Purkinje cell (primary cell): Measurements from ENCODE around the gene MAP3K5. TPM values are rescaled to one million over a fixed set of nuclear protein-coding genes. Genes with fewer than 3 reads are reported as not detected.

Source experiments
- polyA plus RNA-seq: library from polyadenylated mRNA; unstranded; fragments of >200 nt; fragmentation: Nextera tagmentation; gene quantifications from 2 replicates; pipeline ENCODE4 v1.2.1, GENCODE V29; 2014

The MAP3K5 gene, protein sequence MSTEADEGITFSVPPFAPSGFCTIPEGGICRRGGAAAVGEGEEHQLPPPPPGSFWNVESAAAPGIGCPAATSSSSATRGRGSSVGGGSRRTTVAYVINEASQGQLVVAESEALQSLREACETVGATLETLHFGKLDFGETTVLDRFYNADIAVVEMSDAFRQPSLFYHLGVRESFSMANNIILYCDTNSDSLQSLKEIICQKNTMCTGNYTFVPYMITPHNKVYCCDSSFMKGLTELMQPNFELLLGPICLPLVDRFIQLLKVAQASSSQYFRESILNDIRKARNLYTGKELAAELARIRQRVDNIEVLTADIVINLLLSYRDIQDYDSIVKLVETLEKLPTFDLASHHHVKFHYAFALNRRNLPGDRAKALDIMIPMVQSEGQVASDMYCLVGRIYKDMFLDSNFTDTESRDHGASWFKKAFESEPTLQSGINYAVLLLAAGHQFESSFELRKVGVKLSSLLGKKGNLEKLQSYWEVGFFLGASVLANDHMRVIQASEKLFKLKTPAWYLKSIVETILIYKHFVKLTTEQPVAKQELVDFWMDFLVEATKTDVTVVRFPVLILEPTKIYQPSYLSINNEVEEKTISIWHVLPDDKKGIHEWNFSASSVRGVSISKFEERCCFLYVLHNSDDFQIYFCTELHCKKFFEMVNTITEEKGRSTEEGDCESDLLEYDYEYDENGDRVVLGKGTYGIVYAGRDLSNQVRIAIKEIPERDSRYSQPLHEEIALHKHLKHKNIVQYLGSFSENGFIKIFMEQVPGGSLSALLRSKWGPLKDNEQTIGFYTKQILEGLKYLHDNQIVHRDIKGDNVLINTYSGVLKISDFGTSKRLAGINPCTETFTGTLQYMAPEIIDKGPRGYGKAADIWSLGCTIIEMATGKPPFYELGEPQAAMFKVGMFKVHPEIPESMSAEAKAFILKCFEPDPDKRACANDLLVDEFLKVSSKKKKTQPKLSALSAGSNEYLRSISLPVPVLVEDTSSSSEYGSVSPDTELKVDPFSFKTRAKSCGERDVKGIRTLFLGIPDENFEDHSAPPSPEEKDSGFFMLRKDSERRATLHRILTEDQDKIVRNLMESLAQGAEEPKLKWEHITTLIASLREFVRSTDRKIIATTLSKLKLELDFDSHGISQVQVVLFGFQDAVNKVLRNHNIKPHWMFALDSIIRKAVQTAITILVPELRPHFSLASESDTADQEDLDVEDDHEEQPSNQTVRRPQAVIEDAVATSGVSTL (N-terminal part only)
- 7.7 and 9.0 TPM in 2 replicates for polyA plus RNA-seq

DNA sequence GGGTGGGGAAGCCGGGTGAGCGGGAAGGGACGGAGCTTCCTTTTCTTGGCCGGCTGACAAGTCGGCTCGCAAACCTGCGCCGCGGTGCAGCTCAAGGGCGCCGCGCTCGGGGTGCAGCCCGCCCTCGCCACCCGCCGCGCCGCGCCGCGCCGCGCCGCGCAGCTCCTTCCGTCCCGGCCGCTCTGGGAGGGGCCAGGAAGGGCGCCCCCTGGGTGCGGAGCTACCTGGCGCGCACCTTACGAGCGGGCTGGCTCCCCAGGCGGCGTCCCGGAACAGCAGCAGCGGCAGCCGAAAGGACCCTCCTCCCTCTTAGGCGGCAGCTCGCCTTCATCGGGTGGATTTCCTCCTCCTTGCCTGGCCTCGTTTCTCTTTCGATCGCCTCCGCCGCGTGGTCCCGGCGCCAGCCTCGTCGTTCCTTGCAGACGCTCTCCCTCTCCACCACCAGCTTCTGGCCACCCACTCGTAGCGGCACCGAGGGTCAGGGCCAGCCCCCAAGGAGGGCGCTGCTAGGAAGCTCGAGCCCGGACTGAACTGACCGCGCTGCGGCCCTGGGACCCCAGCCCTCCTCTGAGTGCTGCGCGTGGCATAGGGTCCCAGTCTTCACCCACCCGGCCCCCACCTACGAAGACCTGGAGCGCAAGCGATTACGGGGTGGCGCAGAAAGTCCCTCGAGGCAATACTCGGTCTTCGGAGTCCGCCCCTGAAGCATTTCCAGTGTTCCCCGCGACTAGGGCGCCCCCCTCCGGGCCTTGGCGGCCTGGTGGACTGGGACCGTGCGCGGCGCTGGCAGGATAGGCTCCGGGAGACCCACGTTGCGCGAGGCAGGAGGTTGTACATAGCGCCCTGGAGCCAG is at the start of gene MAP3K5:
MAP3K5 (minus strand) TSS at position 68 of the 853 bp plus-strand sequence. CDS start 320 bp downstream, outside the sequence.

DNA sequence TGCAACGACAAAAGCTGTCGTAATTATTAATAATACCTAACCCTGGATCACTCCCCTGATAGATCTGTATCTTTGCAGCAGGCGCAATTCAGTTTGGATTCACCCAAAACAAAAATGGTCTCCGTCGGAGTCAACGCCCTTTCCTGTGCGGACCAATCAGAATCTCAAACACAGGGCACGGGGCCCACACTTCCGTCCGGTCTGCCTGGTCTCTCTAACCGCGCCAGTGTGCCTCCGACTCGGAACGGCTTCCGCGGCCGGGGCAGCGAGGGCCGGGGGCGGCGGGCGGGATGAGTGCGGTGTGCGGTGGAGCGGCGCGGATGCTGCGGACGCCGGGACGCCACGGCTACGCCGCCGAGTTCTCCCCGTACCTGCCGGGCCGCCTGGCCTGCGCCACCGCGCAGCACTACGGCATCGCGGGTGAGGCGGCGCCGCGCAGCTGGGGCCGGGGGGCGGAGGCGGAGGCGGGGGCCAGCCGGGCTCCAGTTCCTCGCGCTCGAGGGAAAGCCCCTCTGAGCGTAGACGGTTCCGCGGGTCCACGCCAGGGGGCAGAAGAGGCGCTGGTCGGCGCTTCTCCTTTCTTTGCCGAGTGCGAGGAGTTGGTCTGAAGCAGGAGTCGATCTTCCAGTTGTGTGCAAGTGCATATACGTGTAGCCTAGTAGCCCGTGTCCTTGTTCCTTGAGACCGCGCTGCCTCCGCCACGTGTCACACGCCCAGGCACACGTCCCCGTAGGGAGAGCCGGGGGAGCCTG is 30.3 kb upstream of the MAP3K5 start, which contains the start of gene PEX7:
PEX7 (plus strand) TSS at position 217 of the 752 bp plus-strand sequence; CDS start at position 291, 74 bp downstream.

DNA sequence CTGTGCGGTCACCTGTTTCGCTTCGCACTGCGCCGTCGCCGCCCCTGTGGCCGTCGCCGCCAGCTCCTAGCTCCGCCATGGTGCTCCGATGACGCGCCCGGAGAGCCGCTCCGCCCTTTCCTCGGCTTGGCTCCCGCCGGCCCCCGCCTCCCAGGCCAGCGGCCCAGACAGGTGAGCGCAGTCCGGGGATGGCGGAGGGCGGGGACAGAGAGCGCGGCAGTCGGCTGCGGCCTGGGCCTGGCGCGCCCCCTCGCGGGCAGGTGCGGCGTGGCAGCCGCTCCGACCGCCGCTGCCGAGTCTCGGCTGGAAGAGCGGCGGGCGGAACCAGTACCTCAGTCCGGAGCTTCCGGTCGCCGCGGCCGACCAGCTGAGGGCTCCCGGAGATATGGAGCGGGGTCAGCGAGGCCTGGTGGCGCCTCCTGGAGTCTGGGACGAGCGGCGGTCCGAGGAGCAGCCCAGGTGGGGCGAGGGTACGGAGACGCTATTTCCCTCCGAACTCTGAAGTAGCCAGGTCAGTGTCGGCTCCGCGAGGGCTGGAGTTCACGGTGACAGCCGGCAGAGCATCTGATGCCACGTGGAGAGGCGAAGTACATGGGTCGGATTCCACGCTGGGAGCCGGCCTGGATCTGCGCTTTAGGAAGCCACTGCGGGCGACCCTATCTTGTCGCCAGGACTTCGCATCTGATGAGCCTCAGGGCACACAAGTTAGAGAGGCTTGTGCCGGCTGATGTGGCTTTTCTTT is 241.8 kb downstream of the MAP3K5 start, which contains the start of gene MAP7:
MAP7 (minus strand) TSS at position 93 of the 742 bp plus-strand sequence; CDS start at position 79, 14 bp downstream.

Other genes with a start within 250 kb of the MAP3K5 start
- gene MAP7, start 242.1 kb downstream of the MAP3K5 start, polyA plus RNA-seq = 5.3 and 6.3 TPM in 2 replicates
- 28.9 and 33.9 TPM in 2 replicates for gene PEX7, start 30.1 kb upstream of the MAP3K5 start, polyA plus RNA-seq
- not detected in 2 replicates for gene SLC35D3, start 129.8 kb upstream of the MAP3K5 start, polyA plus RNA-seq